ENCODE measurements around the gene PHTF1. TPM values are rescaled to one million over a fixed set of nuclear protein-coding genes. Genes with fewer than 3 reads are reported as not detected.

The PHTF1 gene
- total RNA-seq, 1 experiment from 2014 or later = 14.9 TPM

DNA sequence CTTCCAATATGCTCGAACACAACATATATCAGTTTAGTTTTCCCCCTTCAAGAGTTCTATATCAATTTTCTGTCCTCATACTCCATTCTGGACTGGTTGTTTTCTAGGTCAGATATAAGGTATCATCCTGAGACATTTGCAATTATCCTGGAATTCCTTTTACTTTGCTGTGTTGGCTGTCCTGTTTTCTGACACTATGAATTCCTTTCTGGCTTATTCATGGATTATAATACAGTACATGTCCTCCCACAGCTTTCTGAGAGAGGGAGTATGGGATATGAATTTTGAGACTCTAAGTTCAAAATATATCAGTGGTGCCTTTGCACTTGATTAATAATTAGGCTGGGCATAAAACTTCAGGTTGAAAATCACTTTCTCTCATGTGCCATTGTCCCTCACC is 11.9 kb downstream of the PHTF1 start:
- BruUV-seq (replicated peaks) = no TSS peak
- H3K9me3 Mint-ChIP-seq (ENCODE audit: low read depth, unreplicated experiment) = no peaks in the 10 kb centered on the region
- no peak for DNase-seq
- H3K36me3 Mint-ChIP-seq (ENCODE audit: insufficient read depth, unreplicated experiment) = peaks cover 4% of the 10 kb centered on the region
- H3K27me3 Mint-ChIP-seq (ENCODE audit: unreplicated experiment) = no peaks in the 10 kb centered on the region
- CTCF ChIA-PET = no interaction called here
- H3K27ac Mint-ChIP-seq (ENCODE audit: unreplicated experiment) = no peak overlapping the region
- TF ChIP-seq CTCF (IDR thresholded peaks at IDR 0.05; ENCODE audit: unreplicated experiment) = no peak
- no peak overlapping the region for H3K4me3 Mint-ChIP-seq (ENCODE audit: low read depth, unreplicated experiment)
- H3K4me1 Mint-ChIP-seq (ENCODE audit: low read depth, unreplicated experiment) = peaks cover 11% of the 10 kb centered on the region
- intact Hi-C loops (cut with micrococcal nuclease; ENCODE audit: unreplicated experiment) = no loop called here

- no peak for TF ChIP-seq CTCF (IDR thresholded peaks at IDR 0.05; ENCODE audit: unreplicated experiment)
- no peaks in the 10 kb centered on the region for H3K27me3 Mint-ChIP-seq (ENCODE audit: unreplicated experiment)
- H3K27ac Mint-ChIP-seq (ENCODE audit: unreplicated experiment) = no peak overlapping the region
- H3K4me3 Mint-ChIP-seq (ENCODE audit: low read depth, unreplicated experiment) = no peak overlapping the region
- no peak for DNase-seq
- CTCF ChIA-PET = no interaction called here
- H3K4me1 Mint-ChIP-seq (ENCODE audit: low read depth, unreplicated experiment) = peaks cover 11% of the 10 kb centered on the region
- no TSS peak for BruUV-seq (replicated peaks)
- H3K9me3 Mint-ChIP-seq (ENCODE audit: low read depth, unreplicated experiment) = no peaks in the 10 kb centered on the region
- intact Hi-C loops (cut with micrococcal nuclease; ENCODE audit: unreplicated experiment) = no loop called here
- peaks cover 4% of the 10 kb centered on the region for H3K36me3 Mint-ChIP-seq (ENCODE audit: insufficient read depth, unreplicated experiment)
Measured at GRCh38 chr1:113745425-113745824, 13.9 kb downstream of the PHTF1 start.

- H3K4me3 Mint-ChIP-seq (ENCODE audit: low read depth, unreplicated experiment) = no peak overlapping the region
- DNase-seq = no peak
- no peak for TF ChIP-seq CTCF (IDR thresholded peaks at IDR 0.05; ENCODE audit: unreplicated experiment)
- CTCF ChIA-PET = no interaction called here
- no peaks in the 10 kb centered on the region for H3K27me3 Mint-ChIP-seq (ENCODE audit: unreplicated experiment)
- no peaks in the 10 kb centered on the region for H3K9me3 Mint-ChIP-seq (ENCODE audit: low read depth, unreplicated experiment)
- H3K36me3 Mint-ChIP-seq (ENCODE audit: insufficient read depth, unreplicated experiment) = no peaks in the 10 kb centered on the region
- intact Hi-C loops (cut with micrococcal nuclease; ENCODE audit: unreplicated experiment) = no loop called here
- H3K27ac Mint-ChIP-seq (ENCODE audit: unreplicated experiment) = no peak overlapping the region
- peaks cover 11% of the 10 kb centered on the region for H3K4me1 Mint-ChIP-seq (ENCODE audit: low read depth, unreplicated experiment)
- no TSS peak for BruUV-seq (replicated peaks)
Measured at GRCh38 chr1:113744114-113744513, 15.2 kb downstream of the PHTF1 start.

- Mint-ChIP-seq H3K27me3 (ENCODE audit: unreplicated experiment) (no peaks in the 10 kb centered on the region), H3K4me3 (ENCODE audit: low read depth, unreplicated experiment) (no peak overlapping the region), H3K27ac (ENCODE audit: unreplicated experiment) (no peak overlapping the region), H3K4me1 (ENCODE audit: low read depth, unreplicated experiment) (peaks cover 11% of the 10 kb centered on the region), H3K36me3 (ENCODE audit: insufficient read depth, unreplicated experiment) (no peaks in the 10 kb centered on the region), H3K9me3 (ENCODE audit: low read depth, unreplicated experiment) (no peaks in the 10 kb centered on the region)
- intact Hi-C loops (cut with micrococcal nuclease; ENCODE audit: unreplicated experiment) = no loop called here
- BruUV-seq (replicated peaks) = no TSS peak
- no peak for TF ChIP-seq CTCF (IDR thresholded peaks at IDR 0.05; ENCODE audit: unreplicated experiment)
- DNase-seq = no peak
- CTCF ChIA-PET = no interaction called here
Measured at GRCh38 chr1:113742515-113742914, 16.8 kb downstream of the PHTF1 start.
